ENCODE results near the gene TBC1D32.
"Not testable (repeated sequence)": the region's sequence is repeated elsewhere in the genome, so short reads cannot be mapped to it uniquely, and the experiment has no call there.

TBC1D32 gene

DNA sequence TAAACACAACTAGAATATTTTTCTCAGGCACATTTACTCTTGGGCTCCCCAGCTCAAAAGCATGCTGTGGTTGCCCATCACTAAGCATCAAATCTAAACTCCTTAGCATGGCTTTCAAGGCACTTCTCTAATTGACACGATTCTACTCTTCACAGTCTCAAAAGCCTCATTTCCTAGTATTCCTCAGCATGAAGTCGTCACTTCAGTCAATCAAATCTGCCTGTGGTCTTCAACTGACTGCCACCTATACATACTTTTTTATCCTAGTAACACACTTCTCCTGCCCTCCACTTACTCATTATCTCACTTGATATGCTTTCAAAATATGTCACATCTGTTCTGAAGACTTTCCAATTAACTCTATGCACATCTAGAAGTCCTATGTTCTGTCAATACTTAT, 110.3 kb downstream of the TBC1D32 start:
- Mint-ChIP-seq H3K27me3 (ENCODE audit: low read depth, poor library complexity) (no peaks in the 10 kb centered on the region), H3K27ac (no peak overlapping the region), H3K4me3 (no peak overlapping the region)

DNA sequence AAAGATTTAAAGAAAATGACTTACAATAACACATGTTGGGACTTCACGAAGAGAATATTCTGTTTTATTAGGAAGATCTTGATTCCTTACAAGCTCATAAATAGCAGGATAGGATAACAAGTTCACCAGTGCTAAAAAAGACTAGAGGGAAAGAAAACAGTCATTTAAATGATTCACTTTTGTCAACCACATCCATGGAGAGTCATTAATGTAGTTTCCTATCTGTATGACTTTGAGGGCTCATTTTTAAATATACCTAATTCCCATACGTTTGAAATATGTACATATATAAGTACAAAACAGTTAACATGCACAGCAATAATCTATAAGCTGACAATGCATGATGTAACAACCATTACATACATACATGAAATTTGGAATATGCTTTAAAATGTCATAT, 111.1 kb downstream of the TBC1D32 start:
- DNase-seq: no peak
- Mint-ChIP-seq H3K27me3 (ENCODE audit: low read depth, poor library complexity) (no peaks in the 10 kb centered on the region), H3K27ac (no peak overlapping the region), H3K4me1 (no peaks in the 10 kb centered on the region), H3K9me3 (no peaks in the 10 kb centered on the region), H3K4me3 (no peak overlapping the region), H3K36me3 (ENCODE audit: low read depth) (peaks cover 24% of the 10 kb centered on the region)
- no peak for TF ChIP-seq CTCF (IDR thresholded peaks at IDR 0.05)

More for the DNA sequence above, 110.3 kb downstream of the TBC1D32 start:
- no peaks in the 10 kb centered on the region for H3K9me3 Mint-ChIP-seq
- H3K4me1 Mint-ChIP-seq: no peaks in the 10 kb centered on the region
- DNase-seq: no peak
- H3K36me3 Mint-ChIP-seq (ENCODE audit: low read depth): peaks cover 19% of the 10 kb centered on the region
- TF ChIP-seq CTCF (IDR thresholded peaks at IDR 0.05): no peak

DNA sequence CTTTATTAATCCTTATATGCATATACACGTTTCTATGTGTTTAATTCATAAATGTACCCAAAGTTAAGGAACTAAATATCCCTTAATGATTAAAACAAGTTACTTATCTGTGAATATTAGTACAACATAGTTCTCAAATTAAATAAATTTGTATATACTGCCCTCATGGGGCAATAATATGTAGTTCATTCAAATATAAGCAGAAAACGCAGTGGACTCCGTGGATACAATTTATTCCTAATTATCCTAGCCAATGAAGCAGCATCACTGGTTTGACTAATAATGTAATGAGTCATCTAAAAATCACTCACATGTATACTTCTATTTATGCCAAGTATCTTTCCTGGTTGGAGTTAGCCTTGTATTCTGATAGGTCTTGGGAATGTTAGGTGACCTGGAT, 111.6 kb downstream of the TBC1D32 start:
- H3K4me3 Mint-ChIP-seq: no peak overlapping the region
- no peak overlapping the region for H3K27ac Mint-ChIP-seq
- no peak for TF ChIP-seq CTCF (IDR thresholded peaks at IDR 0.05)
- no peaks in the 10 kb centered on the region for H3K4me1 Mint-ChIP-seq
- no peak for DNase-seq
- no peaks in the 10 kb centered on the region for H3K27me3 Mint-ChIP-seq (ENCODE audit: low read depth, poor library complexity)
- H3K9me3 Mint-ChIP-seq: no peaks in the 10 kb centered on the region
- peaks cover 29% of the 10 kb centered on the region for H3K36me3 Mint-ChIP-seq (ENCODE audit: low read depth)

DNA sequence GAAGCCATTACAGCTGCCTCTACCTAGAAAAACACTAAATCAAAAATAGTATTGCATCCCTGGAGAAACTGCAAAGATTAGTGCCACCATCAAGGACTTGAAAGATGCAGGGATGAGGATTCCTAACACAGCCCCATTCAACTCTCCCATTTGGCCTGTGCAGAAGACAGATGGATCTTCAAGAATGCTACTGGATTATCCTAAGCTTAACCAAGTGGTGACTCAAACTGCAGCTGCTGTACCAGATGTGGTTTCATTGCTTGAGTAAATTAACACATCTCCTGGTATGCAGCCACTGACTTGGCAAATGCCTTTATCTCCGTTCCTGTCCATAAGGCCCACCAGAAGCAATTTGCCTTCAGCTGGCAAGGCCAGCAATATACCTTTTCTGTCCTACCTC, 117.4 kb downstream of the TBC1D32 start:
- Mint-ChIP-seq H3K27me3 (ENCODE audit: low read depth, poor library complexity) (no peaks in the 10 kb centered on the region), H3K4me1 (no peaks in the 10 kb centered on the region), H3K27ac (no peak overlapping the region), H3K36me3 (ENCODE audit: low read depth) (peaks cover 68% of the 10 kb centered on the region), H3K4me3 (no peak overlapping the region), H3K9me3 (no peaks in the 10 kb centered on the region)
- no peak for TF ChIP-seq CTCF (IDR thresholded peaks at IDR 0.05)
- no peak for DNase-seq

GRCh38 chr6:121213341-121213740, 120.9 kb downstream of the TBC1D32 start:
- not testable (repeated sequence) for DNase-seq; H3K27ac Mint-ChIP-seq; H3K4me3 Mint-ChIP-seq; H3K9me3 Mint-ChIP-seq; H3K4me1 Mint-ChIP-seq; H3K27me3 Mint-ChIP-seq (ENCODE audit: low read depth, poor library complexity)
- H3K36me3 Mint-ChIP-seq (ENCODE audit: low read depth): peaks cover 48% of the 10 kb centered on the region

DNA sequence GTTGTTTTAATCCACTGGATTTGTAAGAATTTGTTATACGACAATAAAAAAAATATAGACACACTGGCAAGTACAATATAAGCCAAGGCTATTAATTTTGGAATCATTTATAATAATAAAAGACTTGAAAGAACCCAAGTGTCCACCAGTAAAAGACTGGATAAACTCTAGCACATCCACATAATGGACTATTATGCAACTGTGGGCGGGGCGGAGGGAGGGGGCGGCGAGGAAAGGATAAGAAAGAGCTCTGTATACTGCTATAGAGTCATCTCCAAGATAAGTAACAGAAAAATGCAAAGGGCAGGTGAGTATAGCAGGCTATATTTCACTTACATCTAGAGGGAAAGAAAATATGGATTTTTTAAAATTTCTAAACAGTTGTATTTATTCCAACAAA, 123.3 kb downstream of the TBC1D32 start:
- TF ChIP-seq CTCF (IDR thresholded peaks at IDR 0.05): no peak
- no peaks in the 10 kb centered on the region for H3K27me3 Mint-ChIP-seq (ENCODE audit: low read depth, poor library complexity)
- no peaks in the 10 kb centered on the region for H3K9me3 Mint-ChIP-seq
- no peak overlapping the region for H3K27ac Mint-ChIP-seq
- no peak overlapping the region for H3K4me3 Mint-ChIP-seq
- H3K36me3 Mint-ChIP-seq (ENCODE audit: low read depth): peaks cover 32% of the 10 kb centered on the region
- no peaks in the 10 kb centered on the region for H3K4me1 Mint-ChIP-seq
- DNase-seq: no peak

Measured in nephron progenitor cell (in vitro differentiated cells).